ENCODE data around the gene SMPDL3A. TPM values are rescaled to one million over a fixed set of nuclear protein-coding genes. Genes with fewer than 3 reads are reported as not detected.

SMPDL3A gene
- total and polyA plus RNA-seq, 2 of the 8 experiments (the other 6 are each of a cell fraction or from before 2014, with no cell fraction given): 3.5 to 3.9 TPM

DNA sequence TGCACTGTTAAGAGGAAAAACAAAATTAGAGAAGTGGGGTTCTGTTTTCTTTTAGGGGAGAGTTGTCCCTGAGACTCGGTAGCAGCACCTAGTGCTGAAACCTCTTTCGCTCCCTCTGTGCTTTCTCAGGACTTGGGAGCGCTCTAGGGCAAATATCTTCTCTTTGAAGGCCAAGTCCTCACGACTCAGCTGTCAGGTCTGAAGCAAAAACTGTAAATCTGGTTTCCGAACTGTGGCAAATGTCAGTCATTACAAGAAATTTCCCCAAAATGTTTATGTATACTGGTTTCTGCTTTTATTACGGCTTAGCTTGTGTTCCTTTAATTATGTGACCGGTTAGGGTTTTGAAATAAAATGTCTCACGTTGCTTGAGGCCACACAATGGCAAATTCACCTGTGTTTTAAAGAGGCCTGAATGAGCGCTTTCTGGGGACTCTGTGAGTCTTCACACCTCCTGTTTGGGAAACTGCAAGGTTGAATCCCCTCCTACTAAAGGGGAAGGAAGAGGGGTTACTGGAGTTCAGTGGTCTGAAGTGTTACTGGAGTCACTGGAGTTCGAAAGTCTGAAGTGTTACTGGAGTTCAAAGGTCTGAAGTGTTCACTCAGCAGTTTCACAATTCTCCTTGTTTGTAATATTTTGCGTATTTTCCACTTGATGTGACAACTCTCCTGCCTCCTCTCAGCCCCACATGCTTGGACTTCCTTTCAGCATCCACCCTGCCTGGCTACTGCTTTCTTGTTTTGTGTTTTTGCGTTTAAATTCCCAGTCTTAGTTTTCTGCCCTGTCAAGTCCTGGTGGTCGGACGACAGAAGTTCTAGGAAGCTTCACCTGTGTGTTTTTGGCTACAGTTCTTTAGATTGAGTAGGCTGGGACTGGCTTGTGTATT is 1.6 kb downstream of the SMPDL3A start (continued):
- TF ChIP-seq TAF1 (IDR thresholded peaks at IDR 0.05; ENCODE audit: low read depth, low read length): no peak

Measured in H1 (cell line).